ENCODE results near the gene NEAT1. TPM values are rescaled to one million over a fixed set of nuclear protein-coding genes. Genes with fewer than 3 reads are reported as not detected.
"Not testable (repeated sequence)": the region's sequence is repeated elsewhere in the genome, so short reads cannot be mapped to it uniquely, and the experiment has no call there.

NEAT1 gene
- total RNA-seq, 4 donors from 2014 or later: 195 to 1,623 (median 652) TPM

GRCh38 chr11:65448418-65449105, 26.0 kb downstream of the NEAT1 start:
- intact Hi-C loops (cut with DNase I): no loop called here
- peak overlapping the region; percentile 10 to 54 (median 50) for H3K27ac ChIP-seq
- H3K4me3 ChIP-seq (replicated peaks in 1 of 3): no peak overlapping the region
- TF ChIP-seq POLR2A (IDR thresholded peaks at IDR 0.05) (no peak), CTCF (IDR thresholded peaks at IDR 0.05) (no peak)
- peaks cover 5 to 7% of the 10 kb centered on the region in 2 donors for H3K36me3 ChIP-seq
- no peaks in the 10 kb centered on the region for H3K9me3 ChIP-seq
- WGBS, 2 donors: 85 to 87% methylated on average over 3 of the region's 3 CpGs
- no peaks in the 10 kb centered on the region for H3K27me3 ChIP-seq
- H3K4me1 ChIP-seq: peaks cover 12 to 18% of the 10 kb centered on the region in 2 donors
- peak; percentile 78 to 80 for DNase-seq

GRCh38 chr11:65451301-65451700, 28.7 kb downstream of the NEAT1 start:
- H3K4me3 ChIP-seq (replicated peaks in 1 of 3); H3K36me3 ChIP-seq; DNase-seq; H3K9me3 ChIP-seq; H3K27ac ChIP-seq; H3K27me3 ChIP-seq; intact Hi-C loops (cut with DNase I): not testable (repeated sequence)
- no CpG with 5 or more reads among the region's 30 CpGs for whole genome bisulfite sequencing, 2 donors
- H3K4me1 ChIP-seq: peaks cover 22 to 36% of the 10 kb centered on the region in 2 donors

GRCh38 chr11:65452259-65452658, 29.7 kb downstream of the NEAT1 start:
- H3K36me3 ChIP-seq; intact Hi-C loops (cut with DNase I); H3K4me3 ChIP-seq (replicated peaks in 1 of 3); H3K9me3 ChIP-seq; DNase-seq; H3K27me3 ChIP-seq: not testable (repeated sequence)
- peaks cover 30 to 46% of the 10 kb centered on the region in 2 donors for H3K4me1 ChIP-seq
- H3K27ac ChIP-seq: peak overlapping the region; percentile 42 to 95 (median 93)
- WGBS, 2 donors: 50 to 67% methylated on average over 1 to 2 of the region's 3 CpGs

GRCh38 chr11:65452806-65453490, 30.4 kb downstream of the NEAT1 start:
- H3K4me1 ChIP-seq: peaks cover 32 to 48% of the 10 kb centered on the region in 2 donors
- intact Hi-C loops (cut with DNase I): no loop called here
- no peaks in the 10 kb centered on the region for H3K9me3 ChIP-seq
- H3K27ac ChIP-seq: peak overlapping the region; percentile 42 to 95 (median 93)
- H3K27me3 ChIP-seq: no peaks in the 10 kb centered on the region
- no peak for TF ChIP-seq POLR2A (IDR thresholded peaks at IDR 0.05)
- TF ChIP-seq CTCF (IDR thresholded peaks at IDR 0.05): no peak
- WGBS, 2 donors: 34 to 52% methylated on average over 8 of the region's 8 CpGs
- H3K4me3 ChIP-seq (replicated peaks in 1 of 3): no peak overlapping the region
- DNase-seq: peak; percentile 49 to 56
- no peaks in the 10 kb centered on the region for H3K36me3 ChIP-seq

GRCh38 chr11:65454311-65454695, 31.7 kb downstream of the NEAT1 start:
- H3K9me3 ChIP-seq: no peaks in the 10 kb centered on the region
- no peak for TF ChIP-seq POLR2A (IDR thresholded peaks at IDR 0.05)
- TF ChIP-seq CTCF (IDR thresholded peaks at IDR 0.05): no peak
- peaks cover 32 to 48% of the 10 kb centered on the region in 2 donors for H3K4me1 ChIP-seq
- H3K36me3 ChIP-seq: no peaks in the 10 kb centered on the region
- peak overlapping the region; percentile 86 to 95 (median 93) for H3K27ac ChIP-seq
- H3K4me3 ChIP-seq (replicated peaks in 1 of 3): peak overlapping the region in 1 of 3 donors; percentile 47
- WGBS, 2 donors: 70 to 85% methylated on average over 10 of the region's 10 CpGs
- intact Hi-C loops (cut with DNase I): no loop called here
- H3K27me3 ChIP-seq: no peaks in the 10 kb centered on the region
- DNase-seq: no peak

Measured in thyroid gland (tissue), 4 donors.